ENCODE data around the gene S1PR1.

The S1PR1 gene

DNA sequence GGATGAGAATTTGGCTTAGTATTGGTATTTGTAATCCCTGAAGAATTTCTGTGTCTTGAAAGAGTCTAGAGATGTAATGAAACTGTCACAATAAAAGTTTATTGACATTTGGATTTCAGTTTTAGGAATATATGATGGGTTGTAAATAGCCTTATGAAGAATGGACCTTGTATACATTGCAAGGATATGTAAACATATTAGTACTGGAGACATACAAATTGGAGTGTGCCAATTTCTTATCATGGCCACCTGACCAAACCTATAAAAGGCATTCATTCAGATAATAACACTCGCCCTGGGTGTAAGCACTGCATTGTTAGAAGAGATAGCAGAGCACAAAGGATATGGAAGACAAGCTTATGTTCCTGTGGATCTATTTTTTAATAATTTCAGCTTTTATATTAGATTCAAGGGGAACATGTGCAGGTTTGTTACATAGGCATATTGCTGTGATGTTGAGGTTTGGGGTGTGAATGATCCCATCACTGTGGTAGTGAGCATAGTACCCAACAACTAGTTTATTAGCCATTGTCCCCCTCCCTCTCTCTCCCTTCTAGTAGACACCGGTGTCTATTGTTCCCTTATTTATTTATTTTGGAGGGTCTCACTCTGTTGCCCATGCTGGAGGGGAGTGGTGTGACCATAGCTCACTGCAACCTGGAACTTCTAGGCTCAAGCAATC, 8.6 kb downstream of the S1PR1 start:
- DNase-seq (ENCODE audit: low read depth in 2 of 2), result no peak

DNA sequence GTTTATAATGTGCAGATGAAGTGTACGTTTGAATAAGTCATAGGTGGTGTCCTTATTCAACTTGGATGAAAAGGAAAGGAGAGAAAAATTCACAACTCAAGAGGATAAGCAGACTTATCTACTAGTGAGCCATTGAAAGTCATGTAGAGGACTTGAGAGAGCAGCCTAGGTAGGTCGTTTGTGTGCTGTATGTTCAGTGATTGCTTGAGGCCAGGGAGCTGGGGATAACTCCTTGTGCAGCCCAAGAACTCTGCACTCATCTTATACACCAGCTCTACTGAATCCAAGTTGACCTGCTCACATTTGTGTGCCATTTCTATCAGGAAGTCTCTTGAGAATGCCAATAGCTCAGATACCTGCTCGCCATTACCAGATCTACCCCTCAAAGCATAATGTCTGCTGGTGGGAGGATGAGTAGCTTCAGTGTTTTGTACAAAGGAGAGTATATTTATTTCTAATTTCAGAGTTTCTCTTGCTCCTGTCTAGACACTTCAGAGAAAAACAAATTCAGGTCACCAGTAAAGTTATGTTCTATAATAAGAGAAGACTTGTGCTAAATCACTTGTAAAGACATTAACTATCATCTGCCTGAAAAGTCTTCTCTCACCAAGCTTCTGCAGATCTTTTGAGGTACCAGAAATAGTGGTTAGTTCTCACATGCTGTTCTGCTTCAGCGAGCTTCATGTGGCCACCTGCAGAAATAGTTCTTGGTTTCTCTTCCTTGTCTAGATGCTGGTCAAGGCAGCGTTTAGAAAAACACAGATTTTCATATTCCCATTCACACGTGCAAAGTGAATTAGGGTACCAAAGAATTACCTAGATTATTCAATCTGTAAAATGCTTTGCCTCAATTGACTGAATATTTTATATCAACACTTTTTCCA, 10.8 kb downstream of the S1PR1 start:
- no peak for DNase-seq (ENCODE audit: low read depth in 2 of 2)

DNA sequence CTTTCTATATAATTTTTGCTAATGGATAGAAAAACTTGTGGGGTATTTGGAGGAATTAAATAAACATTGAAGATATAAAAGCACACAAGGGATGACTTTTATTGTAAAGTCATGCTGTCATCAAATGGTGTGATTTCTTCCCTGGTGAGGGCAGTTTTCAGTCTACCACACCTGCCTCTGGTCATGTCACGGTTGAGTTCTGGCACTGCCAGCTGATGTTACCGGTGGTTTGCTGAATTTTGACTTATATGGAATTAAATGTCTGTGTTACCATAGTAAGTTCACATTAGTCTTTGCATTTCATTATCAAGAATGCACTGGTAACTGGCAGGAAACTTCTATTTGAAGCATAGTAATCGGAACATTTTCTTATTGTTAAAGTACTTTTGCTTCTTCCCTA, 13.4 kb downstream of the S1PR1 start:
- DNase-seq (ENCODE audit: low read depth in 2 of 2), result no peak

DNA sequence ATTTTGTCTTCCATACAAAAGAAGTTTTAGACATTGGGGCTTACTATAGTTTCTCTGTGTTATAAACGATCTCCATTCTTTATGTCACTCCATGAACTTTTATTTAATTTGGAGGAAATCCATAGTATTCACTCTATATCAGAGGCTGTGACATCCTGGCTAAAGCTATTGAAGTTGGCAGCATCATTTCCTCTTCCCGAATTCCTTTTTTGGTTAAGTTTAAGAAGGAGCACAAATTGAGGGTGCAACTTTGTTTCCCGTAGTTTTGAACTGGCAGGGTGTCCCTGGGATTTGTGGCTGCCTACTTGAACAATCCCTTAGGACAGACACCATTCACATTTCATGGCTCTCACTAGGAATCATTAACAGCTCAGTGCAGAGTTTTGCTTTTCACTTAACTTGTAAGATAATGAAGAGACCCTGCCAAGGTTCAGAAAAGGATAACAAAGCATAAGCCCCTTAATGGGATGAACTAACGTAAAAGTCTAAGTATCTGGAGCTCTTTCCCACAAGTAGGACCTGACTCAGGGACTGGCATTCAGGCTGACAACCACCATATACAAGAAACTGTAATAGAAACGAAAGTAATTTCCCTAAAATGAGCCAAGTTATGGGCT, 13.9 kb downstream of the S1PR1 start:
- no peak for DNase-seq (ENCODE audit: low read depth in 2 of 2)

DNA sequence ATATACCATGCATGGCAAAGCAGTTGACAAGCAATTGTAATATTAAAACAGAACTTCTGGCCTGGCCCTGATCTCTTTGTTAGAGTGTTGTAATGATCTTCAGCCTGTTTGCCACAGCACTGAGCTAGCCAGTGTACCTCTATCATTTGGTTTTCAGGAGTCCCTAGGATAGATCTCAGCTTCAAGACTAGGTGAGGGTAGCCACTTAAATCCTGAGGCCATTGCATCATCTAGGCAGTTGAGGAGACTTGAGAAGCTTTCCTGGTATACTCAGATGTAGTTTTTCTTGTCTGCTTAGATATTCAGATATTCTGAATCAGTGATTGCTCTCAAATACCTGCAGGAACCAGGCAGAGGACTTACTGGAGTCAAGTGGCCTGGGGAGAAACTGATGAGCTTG, 14.7 kb downstream of the S1PR1 start:
- no peak for DNase-seq (ENCODE audit: low read depth in 2 of 2)

DNA sequence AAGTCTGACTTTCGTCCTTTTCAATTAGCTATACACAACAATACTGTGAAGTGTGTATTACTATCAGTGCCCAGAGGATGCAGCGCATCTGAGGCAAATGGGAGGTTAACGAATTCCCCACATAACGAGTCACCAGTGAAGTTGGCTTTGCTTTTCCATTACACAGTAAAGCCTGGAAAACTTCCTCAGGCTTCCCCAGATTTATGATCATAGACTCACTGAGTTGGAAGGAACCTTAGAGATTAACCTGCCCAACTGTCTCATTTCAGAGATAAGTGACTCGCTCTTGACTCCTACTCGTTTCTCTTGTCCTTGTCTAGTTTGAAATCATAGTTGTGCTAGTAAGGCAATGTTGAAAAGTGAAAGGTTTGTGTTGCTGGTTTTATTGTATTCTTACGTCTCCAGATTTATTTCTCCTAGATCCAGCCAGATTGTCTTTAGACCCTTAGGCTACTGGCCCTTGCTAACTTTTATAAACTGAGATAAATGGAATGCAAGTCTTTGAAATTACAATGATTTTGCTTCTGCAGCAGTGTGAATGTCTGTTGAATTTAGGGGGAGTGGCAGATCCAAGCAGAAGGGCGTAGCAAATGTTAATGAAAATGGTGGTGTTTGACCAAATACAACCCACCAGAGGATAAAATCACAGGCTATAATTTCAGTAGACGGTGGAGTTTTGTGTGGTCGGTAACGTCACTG, 17.3 kb downstream of the S1PR1 start:
- no peak for DNase-seq (ENCODE audit: low read depth in 2 of 2)

DNA sequence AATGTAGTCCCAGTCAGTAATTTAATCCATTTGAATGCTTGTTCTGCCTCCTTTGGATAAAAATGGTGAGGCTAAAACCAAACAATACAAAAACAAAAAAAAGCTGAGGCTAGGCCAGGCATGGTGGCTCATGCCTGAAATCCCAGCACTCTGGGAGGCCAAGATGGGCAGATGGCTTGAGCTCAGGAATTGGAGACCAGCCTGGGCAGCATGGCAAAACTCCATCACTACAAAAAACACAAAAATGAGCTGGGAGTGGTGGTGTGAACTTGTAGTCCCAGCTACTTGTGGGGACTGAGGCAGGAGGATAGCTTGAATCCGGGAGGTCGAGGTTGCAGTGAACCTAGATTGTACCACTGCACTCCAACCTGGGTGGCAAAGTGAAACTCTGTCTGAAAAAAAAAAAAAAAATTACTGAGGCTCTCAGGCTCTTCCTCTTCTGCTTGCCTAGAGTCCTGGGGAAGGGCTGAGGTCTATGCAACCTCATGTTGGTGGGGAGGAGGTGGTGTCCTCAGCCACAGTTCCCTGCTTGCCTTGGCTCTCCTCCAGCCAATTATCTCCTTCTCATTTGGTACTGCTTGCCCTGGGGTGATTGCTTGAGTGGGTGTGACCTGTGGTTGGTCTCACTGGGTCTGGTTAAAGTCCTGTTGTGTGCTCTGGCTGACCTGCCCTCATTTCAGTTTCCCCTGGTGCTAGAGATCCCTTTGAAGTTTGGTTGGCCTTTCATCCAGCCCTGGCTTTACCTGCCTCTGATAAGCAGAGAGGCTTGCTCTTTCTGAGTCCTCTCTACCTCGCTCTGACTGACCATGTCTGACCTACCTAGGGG, 20.9 kb downstream of the S1PR1 start:
- DNase-seq (ENCODE audit: low read depth in 2 of 2), result no peak

DNA sequence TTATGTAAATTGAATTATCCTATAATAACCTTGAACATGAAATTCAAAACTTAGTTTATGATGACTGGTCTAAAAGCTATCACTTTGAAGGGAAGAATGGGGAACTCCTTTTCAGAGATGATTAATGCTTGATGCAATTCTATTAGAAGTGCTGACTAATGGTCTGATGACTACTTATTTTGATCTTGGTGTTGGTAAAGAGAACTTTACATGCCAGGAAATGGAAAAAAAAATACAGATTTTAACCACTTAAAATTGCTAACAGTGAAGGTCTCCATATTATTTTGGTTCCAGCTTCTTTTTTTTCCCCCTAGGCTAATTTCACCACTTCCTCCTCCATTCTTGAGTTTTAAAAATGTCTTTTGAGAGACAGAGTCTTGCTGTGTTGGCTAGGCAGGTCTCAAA, 22.9 kb downstream of the S1PR1 start:
- no peak for DNase-seq (ENCODE audit: low read depth in 2 of 2)

DNA sequence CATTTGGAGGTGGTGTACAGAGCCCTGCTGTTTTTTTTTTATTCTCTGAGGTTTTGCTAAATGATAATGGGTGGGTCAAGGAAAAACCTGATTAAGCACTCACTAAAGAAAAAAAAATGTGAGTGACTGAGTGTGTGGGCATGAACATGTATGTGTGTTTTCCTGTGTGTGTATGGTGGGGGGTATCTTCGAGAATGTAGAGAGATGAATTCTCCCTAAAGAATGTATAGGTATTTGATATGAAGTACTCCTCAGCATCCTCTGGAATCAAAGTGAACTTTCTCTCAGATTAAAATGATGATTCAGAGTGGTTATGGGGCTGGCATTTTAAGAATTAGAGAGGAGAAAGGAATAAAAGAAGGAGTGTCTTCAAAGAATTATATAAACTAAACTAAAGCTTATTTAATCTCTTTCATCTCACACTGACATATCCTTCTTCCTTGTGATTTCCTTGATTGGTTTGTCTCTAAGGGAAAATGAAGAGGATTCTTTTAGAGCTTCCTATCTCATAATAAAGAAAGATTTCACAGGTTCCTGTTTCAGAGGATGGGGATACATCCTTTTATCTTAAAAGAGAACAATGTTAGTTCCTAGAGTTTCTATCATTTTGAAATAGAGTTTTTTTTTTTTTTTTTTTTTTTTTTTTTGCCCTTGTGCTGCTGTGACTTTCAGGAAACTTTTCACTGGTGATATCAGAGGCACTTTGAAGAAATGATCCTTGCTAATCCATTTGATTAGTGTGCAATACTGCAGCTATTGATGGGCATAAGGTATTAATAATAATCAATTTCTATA, 23.9 kb downstream of the S1PR1 start:
- no peak for DNase-seq (ENCODE audit: low read depth in 2 of 2)

DNA sequence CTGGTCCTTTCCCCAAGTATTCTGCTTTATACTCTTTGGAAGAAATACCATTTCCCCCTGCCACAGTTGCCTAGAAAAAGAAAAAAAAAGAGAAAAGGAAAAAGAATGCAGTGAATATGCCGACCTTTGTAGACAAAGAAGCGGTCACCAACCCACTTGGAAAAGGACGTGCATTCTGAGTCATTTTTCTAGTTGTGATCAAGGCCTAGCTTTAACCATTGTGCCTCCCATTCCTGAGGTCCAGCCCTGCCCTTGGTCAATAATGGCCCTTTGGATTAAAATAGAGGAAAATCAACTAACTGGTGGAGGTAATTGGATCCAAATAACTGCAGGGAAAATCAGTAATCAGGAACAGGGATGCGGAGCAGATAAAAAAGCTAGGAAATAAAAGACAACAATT, 24.8 kb downstream of the S1PR1 start:
- no peak for DNase-seq (ENCODE audit: low read depth in 2 of 2)

DNA sequence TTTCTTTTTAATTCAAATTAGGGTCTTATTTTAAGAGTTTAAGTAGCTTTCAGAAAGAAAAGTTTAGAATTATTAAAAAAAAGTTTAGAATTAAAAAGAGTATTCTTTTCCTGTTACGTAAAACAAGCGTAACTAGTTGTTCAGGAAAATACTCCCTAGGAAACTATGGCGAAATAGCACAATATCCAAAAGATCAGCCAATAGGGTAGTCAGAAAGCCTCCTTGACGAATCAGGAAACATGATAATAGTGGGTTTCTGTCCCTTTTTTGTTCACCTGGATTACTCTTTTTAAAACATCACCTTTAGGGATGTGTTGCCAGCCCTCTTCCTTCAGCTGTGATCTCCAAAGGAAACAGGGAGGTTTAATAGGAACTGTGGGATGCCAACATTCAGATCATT, 25.2 kb downstream of the S1PR1 start:
- DNase-seq (ENCODE audit: low read depth in 2 of 2), result no peak

DNA sequence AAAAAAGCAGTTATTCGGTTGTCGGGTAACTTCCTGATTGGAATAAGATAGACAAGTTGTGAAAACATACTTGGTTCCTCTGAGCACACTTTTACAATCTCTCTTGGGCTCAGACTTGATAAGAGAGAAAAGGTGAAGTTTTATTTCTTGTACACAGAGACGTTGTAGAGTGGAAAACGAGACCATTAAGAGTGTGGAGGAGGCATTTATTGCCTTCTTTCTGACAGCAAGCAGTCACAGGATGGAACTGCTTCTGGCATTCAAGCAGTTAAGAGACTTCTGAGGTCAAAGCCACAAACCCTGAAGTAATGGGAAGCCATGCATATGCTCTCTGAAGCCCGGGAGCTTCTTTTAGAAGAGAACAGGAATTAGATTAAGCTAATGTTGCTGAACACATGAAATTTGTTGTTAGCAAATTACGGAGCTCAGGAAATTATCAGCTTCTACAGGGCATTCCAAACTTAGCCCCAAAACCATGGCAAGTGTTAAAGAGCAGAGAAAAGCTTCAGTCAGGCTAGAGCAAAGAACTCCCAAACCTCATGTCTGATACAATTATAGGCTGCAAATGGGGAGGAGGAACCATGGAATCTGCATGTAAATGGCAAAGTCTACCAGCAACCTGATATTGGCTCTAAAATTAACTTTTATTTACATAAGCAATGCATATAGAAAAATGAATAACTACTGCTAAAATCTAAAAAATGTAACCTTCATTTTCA, 26.0 kb downstream of the S1PR1 start:
- no peak for DNase-seq (ENCODE audit: low read depth in 2 of 2)

DNA sequence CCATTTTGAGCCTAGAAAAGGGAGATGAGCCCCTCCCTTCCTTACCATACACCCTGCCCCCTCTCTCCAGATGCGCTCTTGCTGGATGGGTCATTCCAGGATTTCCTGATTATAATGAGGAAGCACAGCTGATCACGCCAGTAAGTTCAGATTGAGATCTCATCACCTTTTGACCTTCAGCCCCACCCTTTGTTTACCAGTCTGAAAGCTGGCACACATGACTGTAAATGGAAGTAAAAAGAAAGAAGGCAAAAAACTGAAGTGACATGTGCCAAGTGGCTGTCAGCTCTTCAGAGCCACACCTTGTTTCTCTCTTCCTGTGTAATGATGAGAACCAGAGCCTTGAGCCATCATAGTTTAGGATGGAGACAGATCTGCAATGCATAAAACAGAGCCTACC, 27.9 kb downstream of the S1PR1 start:
- no peak for DNase-seq (ENCODE audit: low read depth in 2 of 2)

DNA sequence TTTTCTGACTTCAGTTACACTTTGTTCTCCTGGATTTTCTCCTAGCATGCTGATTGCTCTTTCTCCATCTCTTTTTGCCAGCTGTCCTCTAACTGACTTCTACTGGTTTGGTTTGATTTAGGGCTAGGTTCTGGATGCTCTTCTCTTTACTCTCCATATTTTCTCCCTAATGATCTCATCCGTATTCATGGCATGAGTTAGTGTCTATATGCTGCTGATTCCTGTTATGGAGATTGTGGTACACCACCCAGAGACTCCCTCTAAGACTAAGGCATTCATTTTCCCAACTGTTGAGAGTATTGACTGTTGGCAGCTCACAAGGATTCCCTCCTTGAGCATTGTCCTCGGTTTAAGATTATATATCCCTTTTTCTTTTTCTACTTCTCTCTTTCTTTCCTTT, 28.9 kb downstream of the S1PR1 start:
- no peak for DNase-seq (ENCODE audit: low read depth in 2 of 2)

DNA sequence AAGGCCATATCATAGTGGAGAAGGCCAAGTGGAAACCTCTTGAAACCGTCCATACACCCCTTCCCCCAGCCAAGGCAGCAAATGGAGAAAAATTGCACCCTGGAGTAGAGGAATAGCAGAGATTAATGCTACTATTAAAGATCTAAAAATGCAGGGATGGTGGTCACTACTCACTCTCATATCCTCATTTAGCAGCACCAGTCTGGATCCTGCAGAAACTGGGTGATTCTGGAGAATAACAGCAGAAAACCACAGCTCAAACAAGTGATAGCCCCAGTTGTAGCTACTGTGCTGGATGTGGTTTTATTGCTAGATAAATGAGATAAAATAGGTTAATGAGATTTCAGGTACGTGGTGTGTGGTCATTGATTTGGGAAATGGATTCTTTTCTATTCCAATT, 30.3 kb downstream of the S1PR1 start:
- DNase-seq (ENCODE audit: low read depth in 2 of 2), result no peak

DNA sequence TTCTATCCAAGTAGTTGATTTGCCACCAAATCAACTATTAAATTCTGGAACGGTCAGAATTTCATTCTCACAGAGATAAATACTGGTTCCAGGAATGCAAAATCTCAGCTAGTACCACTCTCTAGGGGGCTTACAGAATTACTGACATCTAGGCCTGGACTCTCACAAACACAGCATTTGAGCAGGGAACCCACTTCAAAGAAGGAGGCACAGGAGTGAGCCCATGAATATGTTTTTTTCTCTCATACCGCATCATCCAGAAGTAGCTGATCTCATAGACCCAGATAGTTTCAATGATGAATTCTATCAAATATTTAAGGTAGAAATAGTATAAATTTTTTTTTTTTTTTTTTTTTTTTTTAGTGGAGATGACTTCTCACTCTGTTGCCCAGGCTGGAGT, 32.1 kb downstream of the S1PR1 start:
- DNase-seq (ENCODE audit: low read depth in 2 of 2), result no peak

DNA sequence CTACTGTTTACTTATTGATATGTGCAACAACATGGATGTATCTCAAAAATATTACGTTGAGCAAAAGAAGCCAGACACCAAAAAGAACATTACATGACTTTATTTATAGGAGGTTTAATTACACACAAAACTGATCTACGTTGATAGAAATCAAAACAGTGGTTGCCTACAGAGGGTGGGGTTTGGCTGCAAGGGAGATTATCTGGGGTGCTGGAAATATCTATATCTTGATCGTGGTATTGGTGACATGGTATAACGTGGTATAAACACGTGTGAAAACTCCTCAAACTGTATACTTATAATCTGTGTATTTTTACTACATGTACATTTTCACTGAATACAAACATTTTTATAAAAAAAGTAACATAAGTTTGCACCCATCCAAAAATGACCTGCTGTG, 38.9 kb downstream of the S1PR1 start:
- DNase-seq (ENCODE audit: low read depth in 2 of 2), result no peak

DNA sequence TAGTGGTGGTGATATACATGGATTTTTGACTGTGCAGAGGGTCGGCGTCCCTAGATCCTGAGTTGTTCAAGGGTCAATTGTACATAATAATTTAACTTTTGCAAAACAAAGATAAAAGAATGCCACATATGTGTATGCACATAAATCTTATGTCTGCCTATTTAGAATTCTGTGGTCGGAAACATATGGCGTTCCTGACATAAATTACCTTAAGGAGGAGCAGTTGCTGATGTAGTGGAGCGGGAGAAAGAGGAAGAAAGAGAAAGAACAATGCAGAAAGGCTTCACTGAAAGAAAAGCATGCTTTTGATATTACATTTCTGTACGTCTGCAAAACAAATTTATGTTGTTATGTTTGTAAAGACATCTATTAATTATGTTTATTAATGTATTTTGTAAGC, 40.0 kb downstream of the S1PR1 start:
- no peak for DNase-seq (ENCODE audit: low read depth in 2 of 2)

DNA sequence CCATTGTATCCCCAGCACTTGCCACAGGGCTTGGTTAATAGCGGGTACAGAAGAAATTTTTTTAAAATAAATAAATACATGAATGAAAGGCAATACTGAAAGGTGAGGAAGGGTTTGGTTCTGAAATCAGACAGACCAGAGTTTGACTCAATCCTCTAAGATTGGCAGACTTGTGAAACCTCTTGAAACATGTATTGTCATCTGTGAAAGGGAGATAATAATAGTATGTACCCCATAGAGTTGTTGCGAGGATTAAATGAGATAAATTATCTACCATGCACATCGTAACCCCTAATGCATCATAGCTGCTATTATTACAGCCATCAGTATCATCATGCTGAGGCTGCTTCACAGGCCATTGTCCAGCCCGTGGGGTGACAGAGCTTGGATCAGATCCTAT, 41.4 kb downstream of the S1PR1 start:
- no peak for DNase-seq (ENCODE audit: low read depth in 2 of 2)

DNA sequence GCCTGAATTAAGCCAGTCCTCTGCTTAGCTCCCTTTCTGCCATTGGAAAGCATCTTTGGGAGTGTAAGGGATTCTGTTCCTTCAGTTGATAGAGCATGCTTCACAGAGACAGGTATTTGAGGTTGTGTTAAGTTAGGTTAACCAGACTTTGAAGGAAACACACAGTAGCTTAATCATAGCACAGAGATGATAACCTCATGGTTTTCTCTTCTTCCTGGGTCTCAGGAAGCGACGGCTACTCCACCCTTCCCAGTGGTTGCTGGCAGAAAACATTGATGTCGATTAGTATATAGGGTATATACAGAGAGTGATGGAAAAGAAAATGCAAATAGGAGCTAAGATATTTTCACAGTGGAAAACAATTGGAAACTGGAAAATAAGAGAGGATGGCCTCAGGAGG, 42.0 kb downstream of the S1PR1 start:
- DNase-seq (ENCODE audit: low read depth in 2 of 2), result no peak
